ENCODE measurements around the gene VKORC1.

Gene VKORC1

GRCh38 chr16:31085411-31085810 lies 9.2 kb downstream of the VKORC1 start:
- DNase-seq (ENCODE audit: low read depth) = no peak
- Histone ChIP-seq H3K36me3 (ENCODE audit: control insufficient read depth, insufficient read depth, low read length, severe bottlenecking) (peaks cover 22% of the 10 kb centered on the region), H3K4me1 (ENCODE audit: control insufficient read depth, insufficient read depth, low read length) (peaks cover 13% of the 10 kb centered on the region), H3K9ac (ENCODE audit: low read length) (no peak overlapping the region), H3K4me3 (ENCODE audit: low read length) (no peak overlapping the region), H3K9me3 (ENCODE audit: control insufficient read depth, low read length) (no peaks in the 10 kb centered on the region), H3K27me3 (replicated peaks; ENCODE audit: control insufficient read depth, insufficient read depth, low read length) (no peaks in the 10 kb centered on the region)

DNA sequence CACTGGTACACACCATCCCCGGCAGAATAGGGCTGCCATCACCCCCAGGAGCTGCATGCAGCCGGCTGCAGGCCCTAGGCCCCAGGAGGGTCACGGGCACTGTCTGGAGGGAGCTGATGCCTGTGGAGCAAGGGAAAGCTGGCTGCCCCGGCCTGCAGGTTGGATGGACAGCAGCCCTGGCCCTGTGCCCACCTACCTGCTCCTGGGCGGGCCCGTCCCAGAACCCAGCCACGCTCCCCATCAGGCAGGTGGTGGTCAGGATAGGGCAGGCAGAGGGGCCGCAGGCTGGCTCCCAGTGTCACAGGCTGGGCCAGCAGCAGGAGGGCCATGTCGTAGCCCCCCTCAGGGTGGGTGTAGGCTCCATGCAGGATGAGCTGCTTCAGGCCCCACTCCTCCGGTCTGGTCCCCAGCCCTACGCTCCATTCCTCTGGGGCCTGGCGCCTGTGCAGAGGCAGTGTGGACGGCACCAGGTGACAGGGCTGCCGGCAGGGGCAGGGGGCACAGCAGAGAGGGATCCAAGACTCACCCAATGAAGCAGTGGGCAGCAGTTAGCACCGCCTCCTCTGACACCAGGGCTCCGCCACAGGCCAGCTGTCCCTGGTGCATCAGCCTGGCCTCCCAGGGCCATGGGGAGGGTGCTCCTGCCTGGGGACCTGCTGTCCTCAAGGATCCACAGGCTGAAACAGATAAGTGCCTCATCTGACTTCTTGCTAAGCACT lies 9.9 kb downstream of the VKORC1 start:
- H3K9ac ChIP-seq (ENCODE audit: low read length) = no peak overlapping the region
- H3K36me3 ChIP-seq (ENCODE audit: control insufficient read depth, insufficient read depth, low read length, severe bottlenecking) = peaks cover 25% of the 10 kb centered on the region
- no peaks in the 10 kb centered on the region for H3K27me3 ChIP-seq (replicated peaks; ENCODE audit: control insufficient read depth, insufficient read depth, low read length)
- no peak overlapping the region for H3K4me3 ChIP-seq (ENCODE audit: low read length)
- H3K9me3 ChIP-seq (ENCODE audit: control insufficient read depth, low read length) = no peaks in the 10 kb centered on the region
- DNase-seq (ENCODE audit: low read depth) = no peak
- H3K4me1 ChIP-seq (ENCODE audit: control insufficient read depth, insufficient read depth, low read length) = peaks cover 11% of the 10 kb centered on the region

DNA sequence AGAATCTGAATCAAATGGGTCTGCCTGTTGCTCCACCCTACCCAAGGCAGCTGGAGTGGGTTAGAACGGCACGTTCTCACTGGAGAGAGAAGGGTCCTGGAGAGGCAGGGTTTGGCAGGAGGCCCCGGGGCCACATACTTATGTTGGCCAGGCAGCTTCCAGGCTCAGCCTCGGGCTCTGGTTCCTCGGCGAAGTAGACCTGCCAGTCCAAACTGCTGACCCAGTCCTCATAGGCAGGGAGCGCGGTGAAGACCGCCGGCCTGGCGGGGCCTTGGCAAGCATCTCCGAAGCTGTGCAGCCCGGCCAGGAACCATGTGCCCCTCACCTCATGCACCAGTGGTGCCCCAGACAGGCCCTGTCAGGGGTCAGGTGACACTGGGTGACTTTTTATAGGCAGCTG lies 10.6 kb downstream of the VKORC1 start:
- H3K9ac ChIP-seq (ENCODE audit: low read length) = no peak overlapping the region
- H3K36me3 ChIP-seq (ENCODE audit: control insufficient read depth, insufficient read depth, low read length, severe bottlenecking) = peaks cover 28% of the 10 kb centered on the region
- no peak overlapping the region for H3K4me3 ChIP-seq (ENCODE audit: low read length)
- H3K4me1 ChIP-seq (ENCODE audit: control insufficient read depth, insufficient read depth, low read length) = peaks cover 11% of the 10 kb centered on the region
- DNase-seq (ENCODE audit: low read depth) = no peak
- H3K9me3 ChIP-seq (ENCODE audit: control insufficient read depth, low read length) = no peaks in the 10 kb centered on the region
- no peaks in the 10 kb centered on the region for H3K27me3 ChIP-seq (replicated peaks; ENCODE audit: control insufficient read depth, insufficient read depth, low read length)

GRCh38 chr16:31083556-31083955 lies 11.0 kb downstream of the VKORC1 start:
- no peak for DNase-seq (ENCODE audit: low read depth)
- no peaks in the 10 kb centered on the region for H3K9me3 ChIP-seq (ENCODE audit: control insufficient read depth, low read length)
- H3K36me3 ChIP-seq (ENCODE audit: control insufficient read depth, insufficient read depth, low read length, severe bottlenecking) = peaks cover 32% of the 10 kb centered on the region
- H3K4me3 ChIP-seq (ENCODE audit: low read length) = no peak overlapping the region
- no peaks in the 10 kb centered on the region for H3K27me3 ChIP-seq (replicated peaks; ENCODE audit: control insufficient read depth, insufficient read depth, low read length)
- no peak overlapping the region for H3K9ac ChIP-seq (ENCODE audit: low read length)
- H3K4me1 ChIP-seq (ENCODE audit: control insufficient read depth, insufficient read depth, low read length) = peaks cover 11% of the 10 kb centered on the region

- no peak for DNase-seq (ENCODE audit: low read depth)
- no peaks in the 10 kb centered on the region for H3K9me3 ChIP-seq (ENCODE audit: control insufficient read depth, low read length)
- H3K4me1 ChIP-seq (ENCODE audit: control insufficient read depth, insufficient read depth, low read length) = peaks cover 11% of the 10 kb centered on the region
- no peaks in the 10 kb centered on the region for H3K27me3 ChIP-seq (replicated peaks; ENCODE audit: control insufficient read depth, insufficient read depth, low read length)
- H3K9ac ChIP-seq (ENCODE audit: low read length) = no peak overlapping the region
- peaks cover 36% of the 10 kb centered on the region for H3K36me3 ChIP-seq (ENCODE audit: control insufficient read depth, insufficient read depth, low read length, severe bottlenecking)
- no peak overlapping the region for H3K4me3 ChIP-seq (ENCODE audit: low read length)
Observed at GRCh38 chr16:31083081-31083480, 11.5 kb downstream of the VKORC1 start.

GRCh38 chr16:31082368-31083045 lies 12.1 kb downstream of the VKORC1 start:
- peaks cover 42% of the 10 kb centered on the region for H3K36me3 ChIP-seq (ENCODE audit: control insufficient read depth, insufficient read depth, low read length, severe bottlenecking)
- no peak overlapping the region for H3K4me3 ChIP-seq (ENCODE audit: low read length)
- peaks cover 11% of the 10 kb centered on the region for H3K4me1 ChIP-seq (ENCODE audit: control insufficient read depth, insufficient read depth, low read length)
- no peaks in the 10 kb centered on the region for H3K27me3 ChIP-seq (replicated peaks; ENCODE audit: control insufficient read depth, insufficient read depth, low read length)
- H3K9ac ChIP-seq (ENCODE audit: low read length) = no peak overlapping the region
- DNase-seq (ENCODE audit: low read depth) = no peak
- no peaks in the 10 kb centered on the region for H3K9me3 ChIP-seq (ENCODE audit: control insufficient read depth, low read length)

GRCh38 chr16:31081428-31082351 lies 12.9 kb downstream of the VKORC1 start:
- H3K9me3 ChIP-seq (ENCODE audit: control insufficient read depth, low read length) = no peaks in the 10 kb centered on the region
- H3K4me3 ChIP-seq (ENCODE audit: low read length) = no peak overlapping the region
- H3K9ac ChIP-seq (ENCODE audit: low read length) = no peak overlapping the region
- H3K4me1 ChIP-seq (ENCODE audit: control insufficient read depth, insufficient read depth, low read length) = peaks cover 11% of the 10 kb centered on the region
- DNase-seq (ENCODE audit: low read depth) = no peak
- H3K27me3 ChIP-seq (replicated peaks; ENCODE audit: control insufficient read depth, insufficient read depth, low read length) = no peaks in the 10 kb centered on the region
- peaks cover 50% of the 10 kb centered on the region for H3K36me3 ChIP-seq (ENCODE audit: control insufficient read depth, insufficient read depth, low read length, severe bottlenecking)

DNA sequence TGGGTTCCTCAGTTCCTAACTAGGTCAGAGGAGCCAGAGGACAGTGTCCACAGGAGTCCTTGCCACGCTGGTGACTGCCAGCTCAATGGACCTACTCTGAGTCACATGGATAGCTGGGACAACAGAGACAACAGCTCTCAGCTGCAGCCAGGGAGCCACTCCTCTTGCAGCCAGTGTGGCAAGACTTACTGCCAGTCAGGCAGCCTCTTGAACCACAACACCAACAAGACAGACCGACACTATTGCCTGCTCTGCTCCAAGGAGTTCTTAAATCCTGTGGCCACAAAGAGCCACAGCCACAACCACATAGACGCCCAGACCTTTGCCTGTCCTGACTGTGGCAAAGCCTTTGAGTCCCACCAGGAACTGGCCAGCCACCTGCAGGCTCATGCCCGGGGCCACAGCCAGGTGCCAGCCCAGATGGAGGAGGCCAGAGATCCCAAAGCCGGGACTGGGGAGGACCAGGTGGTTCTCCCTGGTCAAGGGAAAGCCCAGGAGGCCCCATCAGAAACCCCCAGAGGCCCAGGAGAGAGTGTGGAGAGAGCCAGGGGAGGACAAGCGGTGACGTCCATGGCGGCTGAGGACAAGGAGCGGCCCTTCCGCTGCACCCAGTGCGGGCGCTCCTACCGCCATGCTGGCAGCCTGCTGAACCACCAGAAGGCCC lies 13.7 kb downstream of the VKORC1 start:
- H3K9ac ChIP-seq (ENCODE audit: low read length) = no peak overlapping the region
- no peaks in the 10 kb centered on the region for H3K9me3 ChIP-seq (ENCODE audit: control insufficient read depth, low read length)
- H3K27me3 ChIP-seq (replicated peaks; ENCODE audit: control insufficient read depth, insufficient read depth, low read length) = no peaks in the 10 kb centered on the region
- peaks cover 11% of the 10 kb centered on the region for H3K4me1 ChIP-seq (ENCODE audit: control insufficient read depth, insufficient read depth, low read length)
- DNase-seq (ENCODE audit: low read depth) = no peak
- peaks cover 53% of the 10 kb centered on the region for H3K36me3 ChIP-seq (ENCODE audit: control insufficient read depth, insufficient read depth, low read length, severe bottlenecking)
- H3K4me3 ChIP-seq (ENCODE audit: low read length) = no peak overlapping the region

DNA sequence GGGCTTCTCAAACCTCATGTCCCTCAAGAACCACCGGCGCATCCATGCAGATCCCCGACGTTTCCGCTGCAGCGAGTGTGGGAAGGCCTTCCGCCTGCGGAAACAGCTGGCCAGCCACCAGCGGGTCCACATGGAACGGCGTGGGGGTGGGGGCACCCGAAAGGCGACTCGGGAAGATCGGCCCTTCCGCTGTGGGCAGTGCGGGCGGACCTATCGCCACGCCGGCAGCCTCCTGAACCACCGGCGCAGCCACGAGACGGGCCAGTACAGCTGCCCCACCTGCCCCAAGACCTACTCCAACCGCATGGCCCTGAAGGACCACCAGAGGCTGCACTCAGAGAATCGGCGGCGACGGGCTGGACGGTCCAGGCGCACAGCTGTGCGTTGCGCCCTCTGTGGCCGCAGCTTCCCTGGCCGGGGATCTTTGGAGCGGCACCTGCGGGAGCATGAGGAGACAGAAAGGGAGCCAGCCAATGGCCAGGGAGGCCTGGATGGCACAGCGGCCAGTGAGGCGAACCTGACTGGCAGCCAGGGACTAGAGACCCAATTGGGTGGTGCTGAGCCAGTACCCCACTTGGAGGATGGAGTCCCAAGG lies 14.5 kb downstream of the VKORC1 start:
- Histone ChIP-seq H3K36me3 (ENCODE audit: control insufficient read depth, insufficient read depth, low read length, severe bottlenecking) (peaks cover 53% of the 10 kb centered on the region), H3K27me3 (replicated peaks; ENCODE audit: control insufficient read depth, insufficient read depth, low read length) (no peaks in the 10 kb centered on the region), H3K4me3 (ENCODE audit: low read length) (no peak overlapping the region), H3K9me3 (ENCODE audit: control insufficient read depth, low read length) (no peaks in the 10 kb centered on the region), H3K4me1 (ENCODE audit: control insufficient read depth, insufficient read depth, low read length) (peaks cover 11% of the 10 kb centered on the region), H3K9ac (ENCODE audit: low read length) (no peak overlapping the region)
- DNase-seq (ENCODE audit: low read depth) = no peak

DNA sequence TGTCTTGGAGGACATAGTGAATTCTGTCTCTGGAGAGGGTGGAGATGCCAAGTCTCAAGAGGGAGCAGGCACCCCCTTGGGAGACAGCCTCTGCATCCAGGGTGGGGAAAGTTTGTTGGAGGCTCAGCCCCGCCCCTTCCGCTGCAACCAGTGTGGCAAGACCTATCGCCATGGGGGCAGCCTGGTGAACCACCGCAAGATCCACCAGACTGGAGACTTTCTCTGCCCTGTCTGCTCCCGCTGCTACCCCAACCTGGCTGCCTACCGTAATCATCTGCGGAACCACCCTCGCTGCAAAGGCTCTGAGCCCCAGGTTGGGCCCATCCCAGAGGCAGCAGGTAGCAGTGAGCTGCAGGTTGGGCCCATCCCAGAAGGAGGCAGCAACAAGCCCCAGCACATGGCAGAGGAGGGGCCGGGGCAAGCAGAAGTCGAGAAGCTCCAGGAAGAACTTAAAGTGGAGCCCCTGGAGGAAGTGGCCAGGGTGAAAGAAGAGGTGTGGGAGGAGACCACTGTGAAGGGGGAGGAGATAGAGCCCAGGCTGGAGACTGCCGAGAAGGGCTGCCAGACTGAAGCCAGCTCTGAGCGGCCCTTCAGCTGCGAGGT lies 15.2 kb downstream of the VKORC1 start:
- H3K27me3 ChIP-seq (replicated peaks; ENCODE audit: control insufficient read depth, insufficient read depth, low read length) = no peaks in the 10 kb centered on the region
- no peak overlapping the region for H3K9ac ChIP-seq (ENCODE audit: low read length)
- peaks cover 14% of the 10 kb centered on the region for H3K4me1 ChIP-seq (ENCODE audit: control insufficient read depth, insufficient read depth, low read length)
- no peak for DNase-seq (ENCODE audit: low read depth)
- no peaks in the 10 kb centered on the region for H3K9me3 ChIP-seq (ENCODE audit: control insufficient read depth, low read length)
- H3K4me3 ChIP-seq (ENCODE audit: low read length) = no peak overlapping the region
- H3K36me3 ChIP-seq (ENCODE audit: control insufficient read depth, insufficient read depth, low read length, severe bottlenecking) = peaks cover 49% of the 10 kb centered on the region

All from adipocyte (in vitro differentiated cells).